ENCODE data around the gene SPNS1.
"Not testable (repeated sequence)": the region's sequence is repeated elsewhere in the genome, so short reads cannot be mapped to it uniquely, and the experiment has no call there.

The SPNS1 gene, protein sequence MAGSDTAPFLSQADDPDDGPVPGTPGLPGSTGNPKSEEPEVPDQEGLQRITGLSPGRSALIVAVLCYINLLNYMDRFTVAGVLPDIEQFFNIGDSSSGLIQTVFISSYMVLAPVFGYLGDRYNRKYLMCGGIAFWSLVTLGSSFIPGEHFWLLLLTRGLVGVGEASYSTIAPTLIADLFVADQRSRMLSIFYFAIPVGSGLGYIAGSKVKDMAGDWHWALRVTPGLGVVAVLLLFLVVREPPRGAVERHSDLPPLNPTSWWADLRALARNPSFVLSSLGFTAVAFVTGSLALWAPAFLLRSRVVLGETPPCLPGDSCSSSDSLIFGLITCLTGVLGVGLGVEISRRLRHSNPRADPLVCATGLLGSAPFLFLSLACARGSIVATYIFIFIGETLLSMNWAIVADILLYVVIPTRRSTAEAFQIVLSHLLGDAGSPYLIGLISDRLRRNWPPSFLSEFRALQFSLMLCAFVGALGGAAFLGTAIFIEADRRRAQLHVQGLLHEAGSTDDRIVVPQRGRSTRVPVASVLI

DNA sequence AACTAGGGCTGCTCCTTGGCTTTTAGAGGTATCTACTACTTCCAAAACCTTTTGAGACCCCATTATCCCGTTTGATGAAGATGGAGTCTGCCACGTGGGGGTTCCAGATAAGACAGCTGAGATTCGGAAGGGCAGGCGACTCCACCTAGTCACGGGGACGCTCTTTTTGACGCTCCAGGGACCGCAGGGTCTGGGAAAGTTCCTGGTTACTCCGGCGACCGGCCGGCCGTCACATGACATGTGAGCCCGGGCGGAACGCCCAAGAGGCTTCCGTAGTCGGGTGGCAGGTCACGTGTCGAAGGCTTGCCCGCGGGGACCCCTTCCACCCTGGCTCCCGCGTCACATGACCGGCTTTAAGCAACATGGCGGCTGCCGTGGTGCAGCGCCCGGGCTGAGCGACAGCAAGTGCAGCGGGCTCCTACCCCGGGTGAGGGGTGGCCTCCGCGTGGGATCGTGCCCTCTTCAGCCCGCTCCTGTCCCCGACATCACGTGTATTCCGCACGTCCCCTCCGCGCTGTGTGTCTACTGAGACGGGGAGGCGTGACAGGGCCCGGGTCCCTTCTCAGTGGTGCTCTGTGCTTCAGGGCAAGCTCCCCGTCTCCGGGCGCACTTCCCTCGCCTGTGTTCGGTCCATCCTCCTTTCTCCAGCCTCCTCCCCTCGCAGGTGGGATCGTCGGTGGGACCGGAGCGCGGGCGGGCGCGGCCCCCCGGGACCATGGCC is at the start of gene SPNS1:
Gene SPNS1, plus strand, starts transcription at position 342 of the 721 bp plus-strand sequence. Its CDS starts 374 bp downstream, at position 716.
- peak; percentile 86 to 94 (median 91) for DNase-seq (ENCODE audit: low read depth in 2 of 3, low spot score in 1 of 3)

DNA sequence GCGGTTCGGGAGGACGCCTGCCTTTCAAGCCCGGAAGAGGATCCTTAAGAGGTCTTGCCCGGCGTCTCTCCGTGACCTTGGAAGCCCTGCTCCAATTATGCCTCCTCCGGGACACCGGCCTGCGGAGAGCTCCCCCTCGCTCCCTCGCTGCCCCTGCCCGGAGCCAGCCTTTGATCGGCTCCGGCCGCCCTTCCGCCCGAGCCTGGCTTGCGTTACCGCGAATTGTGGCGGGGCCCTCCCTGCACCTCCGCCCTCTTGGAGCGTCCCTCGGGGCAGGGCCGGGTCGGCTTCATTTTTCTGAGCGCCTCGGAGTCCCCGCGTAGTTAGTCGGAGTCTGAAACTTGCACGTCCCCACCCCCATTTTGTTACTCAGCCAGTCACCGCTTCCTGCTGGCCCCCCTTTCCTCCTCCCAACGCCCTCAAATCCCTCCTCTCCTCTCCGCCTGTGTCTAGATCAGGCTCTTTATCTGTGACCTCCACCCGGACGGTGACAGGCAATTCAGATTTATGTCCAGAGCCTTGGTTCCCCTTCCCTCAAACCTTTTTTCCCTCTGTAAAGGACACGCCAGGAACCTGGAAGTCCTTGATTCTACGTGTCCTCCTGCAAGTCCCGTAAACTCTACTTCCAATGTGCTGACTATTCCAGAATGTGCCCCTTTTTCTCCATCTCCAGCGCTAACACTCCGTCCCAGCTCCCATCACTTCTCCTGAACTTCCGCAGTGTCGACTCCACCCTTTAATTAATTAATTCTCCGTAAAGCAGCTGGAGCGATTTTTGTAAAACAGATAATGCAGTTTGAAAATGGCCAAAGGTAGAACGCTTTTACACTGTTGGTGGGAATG is 49.0 kb upstream of the SPNS1 start:
- peak; percentile 73 to 78 (median 74) for DNase-seq (ENCODE audit: low read depth in 2 of 3, low spot score in 1 of 3)

DNA sequence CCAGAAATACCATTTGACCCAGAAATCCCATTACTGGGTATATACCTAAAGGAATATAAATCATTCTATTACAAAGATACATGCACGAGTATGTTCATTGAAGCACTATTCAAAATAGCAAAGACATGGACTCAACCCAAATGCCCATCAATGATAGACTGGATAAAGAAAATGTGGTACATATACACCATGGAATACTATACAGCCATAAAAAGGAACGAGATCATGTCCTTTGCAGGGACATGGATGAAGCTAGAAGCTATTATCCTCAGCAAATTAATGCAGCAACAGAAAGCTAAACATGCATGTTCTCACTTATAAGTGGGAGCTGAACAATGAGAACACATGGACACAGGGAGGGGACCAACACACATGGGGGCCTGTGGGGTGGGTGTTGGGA is 48.3 kb upstream of the SPNS1 start:
- DNase-seq (ENCODE audit: low read depth in 2 of 3, low spot score in 1 of 3): not testable (repeated sequence)

DNA sequence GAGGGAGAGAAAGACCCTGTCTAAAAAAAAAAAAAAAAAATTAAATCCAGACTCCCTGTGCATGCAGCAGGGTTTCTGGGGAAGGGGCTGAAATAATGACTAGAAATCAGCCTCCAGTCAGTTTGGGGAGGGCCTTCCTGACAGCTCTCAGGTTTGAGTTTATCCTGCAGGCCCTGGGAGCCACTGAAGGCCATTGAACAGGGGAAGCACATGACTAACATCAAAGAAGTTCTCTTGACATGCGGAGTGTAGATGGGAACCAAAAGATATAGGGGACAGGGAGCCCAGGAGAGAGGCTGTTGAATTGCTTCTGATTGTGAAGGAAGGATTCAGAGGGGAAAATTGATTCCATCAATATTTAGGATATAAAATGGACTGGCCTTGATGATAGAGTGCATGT is 46.8 kb upstream of the SPNS1 start:
- no peak for DNase-seq (ENCODE audit: low read depth in 2 of 3, low spot score in 1 of 3)

DNA sequence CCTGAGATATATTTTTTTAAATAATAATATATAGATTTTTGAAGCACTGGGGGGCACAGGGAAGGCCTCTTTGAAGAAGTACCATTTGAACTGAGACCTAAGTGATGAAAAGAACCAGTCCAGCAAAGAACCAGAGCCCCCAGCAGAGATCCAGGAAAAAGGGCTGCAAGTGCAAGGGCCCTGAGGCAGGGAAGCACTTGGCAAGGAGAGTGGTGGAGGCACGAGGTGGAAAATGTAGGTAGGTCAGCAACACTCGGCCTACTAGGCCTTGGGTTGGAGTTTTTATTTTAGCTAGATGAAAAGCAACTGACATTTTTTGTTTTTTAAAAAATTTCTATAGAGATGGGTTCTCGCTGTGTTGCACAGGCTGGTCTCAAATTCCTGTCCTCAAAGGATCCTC is 44.4 kb upstream of the SPNS1 start:
- no peak for DNase-seq (ENCODE audit: low read depth in 2 of 3, low spot score in 1 of 3)

DNA sequence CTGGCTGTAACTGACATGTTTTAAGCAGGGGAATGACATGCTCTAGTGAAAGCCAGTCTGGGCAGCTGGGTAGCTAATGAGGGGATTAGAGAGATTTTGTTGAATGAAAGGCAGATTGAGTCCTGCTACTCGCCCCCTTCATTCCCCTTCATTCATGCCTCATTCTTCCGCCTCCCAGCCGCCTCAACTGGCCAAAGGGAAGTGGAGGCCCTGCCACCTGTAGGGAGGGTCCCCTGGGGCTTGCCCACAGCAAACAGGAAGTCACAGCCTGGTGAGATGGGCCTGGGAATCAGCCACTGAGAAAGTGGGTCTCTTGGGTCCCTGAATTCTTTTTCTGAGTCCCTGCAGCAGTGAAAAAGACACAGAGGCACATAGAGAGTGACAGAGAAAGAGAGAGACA is 43.9 kb upstream of the SPNS1 start:
- no peak for DNase-seq (ENCODE audit: low read depth in 2 of 3, low spot score in 1 of 3)

DNA sequence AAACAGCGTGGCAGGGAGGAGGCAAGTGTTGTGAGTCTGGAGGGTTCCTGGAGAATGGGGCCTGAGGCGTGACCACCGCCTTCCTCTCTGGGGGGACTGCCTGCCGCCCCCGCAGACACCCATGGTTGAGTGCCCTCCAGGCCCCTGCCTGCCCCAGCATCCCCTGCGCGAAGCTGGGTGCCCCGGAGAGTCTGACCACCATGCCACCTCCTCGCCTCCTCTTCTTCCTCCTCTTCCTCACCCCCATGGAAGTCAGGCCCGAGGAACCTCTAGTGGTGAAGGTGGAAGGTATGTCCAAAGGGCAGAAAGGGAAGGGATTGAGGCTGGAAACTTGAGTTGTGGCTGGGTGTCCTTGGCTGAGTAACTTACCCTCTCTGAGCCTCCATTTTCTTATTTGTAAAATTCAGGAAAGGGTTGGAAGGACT is 42.8 kb upstream of the SPNS1 start, which contains the start of gene CD19:
Gene CD19, plus strand, starts transcription at position 171 of the 425 bp plus-strand sequence. Its CDS starts 30 bp downstream, at position 201.
- DNase-seq (ENCODE audit: low read depth in 2 of 3, low spot score in 1 of 3): no peak

DNA sequence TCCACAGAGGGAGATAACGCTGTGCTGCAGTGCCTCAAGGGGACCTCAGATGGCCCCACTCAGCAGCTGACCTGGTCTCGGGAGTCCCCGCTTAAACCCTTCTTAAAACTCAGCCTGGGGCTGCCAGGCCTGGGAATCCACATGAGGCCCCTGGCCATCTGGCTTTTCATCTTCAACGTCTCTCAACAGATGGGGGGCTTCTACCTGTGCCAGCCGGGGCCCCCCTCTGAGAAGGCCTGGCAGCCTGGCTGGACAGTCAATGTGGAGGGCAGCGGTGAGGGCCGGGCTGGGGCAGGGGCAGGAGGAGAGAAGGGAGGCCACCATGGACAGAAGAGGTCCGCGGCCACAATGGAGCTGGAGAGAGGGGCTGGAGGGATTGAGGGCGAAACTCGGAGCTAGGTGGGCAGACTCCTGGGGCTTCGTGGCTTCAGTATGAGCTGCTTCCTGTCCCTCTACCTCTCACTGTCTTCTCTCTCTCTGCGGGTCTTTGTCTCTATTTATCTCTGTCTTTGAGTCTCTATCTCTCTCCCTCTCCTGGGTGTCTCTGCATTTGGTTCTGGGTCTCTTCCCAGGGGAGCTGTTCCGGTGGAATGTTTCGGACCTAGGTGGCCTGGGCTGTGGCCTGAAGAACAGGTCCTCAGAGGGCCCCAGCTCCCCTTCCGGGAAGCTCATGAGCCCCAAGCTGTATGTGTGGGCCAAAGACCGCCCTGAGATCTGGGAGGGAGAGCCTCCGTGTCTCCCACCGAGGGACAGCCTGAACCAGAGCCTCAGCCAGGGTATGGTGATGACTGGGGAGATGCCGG is 42.0 kb upstream of the SPNS1 start:
- DNase-seq (ENCODE audit: low read depth in 2 of 3, low spot score in 1 of 3): no peak

DNA sequence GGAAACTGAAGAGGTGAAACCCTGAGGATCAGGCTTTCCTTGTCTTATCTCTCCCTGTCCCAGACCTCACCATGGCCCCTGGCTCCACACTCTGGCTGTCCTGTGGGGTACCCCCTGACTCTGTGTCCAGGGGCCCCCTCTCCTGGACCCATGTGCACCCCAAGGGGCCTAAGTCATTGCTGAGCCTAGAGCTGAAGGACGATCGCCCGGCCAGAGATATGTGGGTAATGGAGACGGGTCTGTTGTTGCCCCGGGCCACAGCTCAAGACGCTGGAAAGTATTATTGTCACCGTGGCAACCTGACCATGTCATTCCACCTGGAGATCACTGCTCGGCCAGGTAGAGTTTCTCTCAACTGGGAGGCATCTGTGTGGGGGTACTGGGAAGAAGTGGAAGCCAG is 41.4 kb upstream of the SPNS1 start:
- no peak for DNase-seq (ENCODE audit: low read depth in 2 of 3, low spot score in 1 of 3)

DNA sequence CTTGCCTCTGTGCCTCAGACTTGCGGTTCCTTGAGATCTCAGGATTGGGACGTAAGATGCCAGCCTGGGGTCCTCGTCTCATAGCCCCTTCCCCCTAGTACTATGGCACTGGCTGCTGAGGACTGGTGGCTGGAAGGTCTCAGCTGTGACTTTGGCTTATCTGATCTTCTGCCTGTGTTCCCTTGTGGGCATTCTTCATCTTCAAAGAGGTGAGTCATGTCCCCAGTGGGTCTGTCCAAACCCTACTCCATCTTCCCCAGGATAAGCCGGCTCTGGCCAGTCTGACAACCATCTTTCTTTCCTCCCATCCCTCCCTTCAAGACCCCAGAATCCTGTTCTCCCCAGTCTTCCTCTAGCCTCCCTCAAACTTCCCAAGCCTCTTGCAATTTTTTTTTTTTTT is 39.2 kb upstream of the SPNS1 start:
- no peak for DNase-seq (ENCODE audit: low read depth in 2 of 3, low spot score in 1 of 3)

DNA sequence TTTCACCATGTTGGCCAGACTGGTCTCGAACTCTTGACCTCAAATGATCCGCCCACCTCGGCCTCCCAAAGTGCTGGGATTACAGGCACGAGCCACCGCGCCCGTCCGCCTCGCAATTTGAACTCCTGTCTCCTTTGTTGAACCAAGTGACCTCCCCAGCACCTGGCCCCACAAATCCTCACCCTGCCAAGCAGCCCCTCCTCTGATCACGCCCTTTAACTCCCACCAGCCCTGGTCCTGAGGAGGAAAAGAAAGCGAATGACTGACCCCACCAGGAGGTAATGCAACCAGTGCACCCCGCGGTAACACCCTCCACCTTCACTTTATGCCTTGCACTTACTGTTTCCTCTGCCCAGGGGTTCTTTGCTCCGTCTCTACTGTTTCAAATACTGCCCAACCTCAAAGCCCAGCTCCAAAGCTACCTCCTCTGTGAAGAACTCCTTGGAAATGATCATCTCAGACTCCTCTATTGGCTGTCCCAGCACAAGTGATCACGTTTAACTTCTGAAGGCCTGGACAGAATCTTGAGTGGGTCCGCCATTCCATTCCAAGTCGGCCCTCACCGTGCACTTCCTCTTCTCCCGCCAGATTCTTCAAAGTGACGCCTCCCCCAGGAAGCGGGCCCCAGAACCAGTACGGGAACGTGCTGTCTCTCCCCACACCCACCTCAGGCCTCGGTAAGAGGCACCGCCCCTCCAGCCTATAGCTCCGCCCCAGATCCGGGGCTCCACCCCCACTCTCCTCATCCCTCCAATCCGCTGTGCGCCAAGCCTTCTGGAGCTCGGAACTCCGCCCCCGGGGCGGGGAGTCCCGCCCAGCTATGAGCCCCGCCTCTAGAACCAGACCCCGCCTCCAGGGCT is 38.4 kb upstream of the SPNS1 start:
- peak; percentile 79 to 93 (median 91) for DNase-seq (ENCODE audit: low read depth in 2 of 3, low spot score in 1 of 3)

DNA sequence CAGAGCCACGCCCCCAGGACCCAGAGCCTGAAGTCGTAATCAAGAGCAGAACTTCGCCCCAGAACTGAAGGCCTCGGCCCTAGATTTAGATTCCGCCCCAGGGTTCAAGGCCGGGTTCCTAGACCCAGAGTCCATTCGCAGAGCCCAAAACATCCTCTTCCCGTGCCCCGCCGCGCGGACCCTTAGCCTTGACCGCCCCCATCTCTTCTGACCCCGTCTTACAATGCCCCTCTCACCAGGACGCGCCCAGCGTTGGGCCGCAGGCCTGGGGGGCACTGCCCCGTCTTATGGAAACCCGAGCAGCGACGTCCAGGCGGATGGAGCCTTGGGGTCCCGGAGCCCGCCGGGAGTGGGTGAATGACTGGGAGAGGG is 37.8 kb upstream of the SPNS1 start:
- no peak for DNase-seq (ENCODE audit: low read depth in 2 of 3, low spot score in 1 of 3)

DNA sequence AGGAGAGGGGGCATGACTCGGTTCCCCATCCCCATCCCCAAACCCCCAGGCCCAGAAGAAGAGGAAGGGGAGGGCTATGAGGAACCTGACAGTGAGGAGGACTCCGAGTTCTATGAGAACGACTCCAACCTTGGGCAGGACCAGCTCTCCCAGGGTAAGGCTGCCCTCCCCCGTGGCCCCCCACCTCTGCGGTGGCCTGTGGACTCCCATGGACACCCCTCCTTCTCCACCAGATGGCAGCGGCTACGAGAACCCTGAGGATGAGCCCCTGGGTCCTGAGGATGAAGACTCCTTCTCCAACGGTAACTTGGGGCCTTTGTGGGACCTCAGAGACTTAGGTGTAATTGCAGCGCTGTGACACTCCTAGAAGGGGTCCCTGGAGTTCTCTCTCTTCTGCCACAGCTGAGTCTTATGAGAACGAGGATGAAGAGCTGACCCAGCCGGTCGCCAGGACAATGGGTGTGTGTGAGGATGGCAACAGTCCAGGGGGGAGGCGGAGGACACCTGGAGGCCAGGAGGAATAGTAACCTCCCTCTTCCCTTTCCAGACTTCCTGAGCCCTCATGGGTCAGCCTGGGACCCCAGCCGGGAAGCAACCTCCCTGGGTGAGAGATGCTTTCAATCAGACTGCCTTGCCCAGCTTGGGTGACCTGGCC is 37.2 kb upstream of the SPNS1 start:
- DNase-seq (ENCODE audit: low read depth in 2 of 3, low spot score in 1 of 3): no peak

DNA sequence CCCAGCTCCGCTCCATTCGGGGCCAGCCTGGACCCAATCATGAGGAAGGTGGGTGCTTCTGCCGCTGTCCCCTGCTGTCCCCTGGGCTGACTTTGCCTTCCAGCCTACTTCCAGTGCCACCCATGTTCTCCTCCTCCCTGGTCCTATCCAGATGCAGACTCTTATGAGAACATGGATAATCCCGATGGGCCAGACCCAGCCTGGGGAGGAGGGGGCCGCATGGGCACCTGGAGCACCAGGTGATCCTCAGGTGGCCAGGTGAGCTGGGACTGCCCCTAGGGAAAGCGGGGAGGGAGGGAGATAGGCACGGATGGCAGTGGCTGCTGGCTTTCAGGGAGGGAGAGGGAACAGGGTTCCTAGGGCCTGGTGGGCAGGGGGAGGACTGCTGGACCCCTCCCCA is 35.9 kb upstream of the SPNS1 start:
- DNase-seq (ENCODE audit: low read depth in 2 of 3, low spot score in 1 of 3): no peak

DNA sequence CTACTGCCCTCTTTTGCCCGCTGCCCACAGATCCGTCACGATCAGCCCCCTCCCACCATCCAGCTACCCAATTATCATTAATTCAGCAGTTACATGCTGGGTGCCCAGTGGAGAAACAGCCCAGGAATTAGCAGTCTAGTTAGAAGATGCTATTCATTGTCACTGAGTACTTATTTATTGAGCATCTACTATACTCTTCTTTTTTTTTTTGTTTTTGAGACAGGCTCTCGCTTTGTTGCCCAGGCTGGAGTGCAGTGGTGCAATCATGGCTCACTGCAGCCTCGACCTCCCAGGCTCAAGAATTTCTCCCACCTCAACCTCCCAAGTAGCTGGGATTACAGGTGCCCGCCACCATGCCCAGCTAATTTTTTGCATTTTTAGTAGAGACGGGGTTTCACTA is 34.8 kb upstream of the SPNS1 start:
- DNase-seq (ENCODE audit: low read depth in 2 of 3, low spot score in 1 of 3): not testable (repeated sequence)

DNA sequence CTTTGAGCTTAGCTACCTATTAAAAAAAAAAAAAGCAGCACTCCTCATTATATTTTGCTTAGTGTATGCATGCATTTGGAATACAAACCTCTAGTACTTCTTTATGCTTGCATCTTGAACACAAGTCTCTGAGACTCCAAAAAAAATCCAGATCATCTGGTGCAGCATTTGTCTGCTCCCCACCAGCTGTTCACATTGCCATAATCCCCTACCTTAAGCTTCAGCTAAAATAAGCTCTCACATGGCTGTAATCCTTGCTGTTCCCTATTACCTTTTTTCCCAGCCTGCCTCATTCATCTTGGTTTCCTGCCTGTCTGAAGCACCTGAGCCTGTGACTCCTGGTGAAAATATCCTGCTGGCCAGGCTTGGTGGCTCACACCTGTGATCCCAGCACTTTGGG is 31.3 kb upstream of the SPNS1 start:
- no peak for DNase-seq (ENCODE audit: low read depth in 2 of 3, low spot score in 1 of 3)

DNA sequence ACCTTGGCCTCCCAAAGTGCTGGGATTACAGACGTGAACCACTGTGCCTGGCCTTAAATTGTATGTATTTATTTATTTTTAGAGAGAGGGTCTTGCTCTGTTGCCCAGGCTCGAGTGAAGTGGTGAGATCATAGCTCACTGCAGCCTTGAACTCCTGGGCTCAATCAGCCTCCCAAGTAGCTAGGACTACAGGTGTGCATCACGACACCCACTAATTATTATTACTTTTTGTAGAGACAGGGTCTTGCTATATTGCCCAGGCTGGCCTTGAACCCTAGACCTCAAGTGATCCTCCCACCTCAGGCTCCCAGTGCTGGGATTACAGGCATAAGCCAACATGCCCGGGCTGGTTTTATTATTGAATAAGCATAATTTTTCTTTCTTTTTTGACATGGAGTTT is 27.9 kb upstream of the SPNS1 start:
- DNase-seq (ENCODE audit: low read depth in 2 of 3, low spot score in 1 of 3): no peak

DNA sequence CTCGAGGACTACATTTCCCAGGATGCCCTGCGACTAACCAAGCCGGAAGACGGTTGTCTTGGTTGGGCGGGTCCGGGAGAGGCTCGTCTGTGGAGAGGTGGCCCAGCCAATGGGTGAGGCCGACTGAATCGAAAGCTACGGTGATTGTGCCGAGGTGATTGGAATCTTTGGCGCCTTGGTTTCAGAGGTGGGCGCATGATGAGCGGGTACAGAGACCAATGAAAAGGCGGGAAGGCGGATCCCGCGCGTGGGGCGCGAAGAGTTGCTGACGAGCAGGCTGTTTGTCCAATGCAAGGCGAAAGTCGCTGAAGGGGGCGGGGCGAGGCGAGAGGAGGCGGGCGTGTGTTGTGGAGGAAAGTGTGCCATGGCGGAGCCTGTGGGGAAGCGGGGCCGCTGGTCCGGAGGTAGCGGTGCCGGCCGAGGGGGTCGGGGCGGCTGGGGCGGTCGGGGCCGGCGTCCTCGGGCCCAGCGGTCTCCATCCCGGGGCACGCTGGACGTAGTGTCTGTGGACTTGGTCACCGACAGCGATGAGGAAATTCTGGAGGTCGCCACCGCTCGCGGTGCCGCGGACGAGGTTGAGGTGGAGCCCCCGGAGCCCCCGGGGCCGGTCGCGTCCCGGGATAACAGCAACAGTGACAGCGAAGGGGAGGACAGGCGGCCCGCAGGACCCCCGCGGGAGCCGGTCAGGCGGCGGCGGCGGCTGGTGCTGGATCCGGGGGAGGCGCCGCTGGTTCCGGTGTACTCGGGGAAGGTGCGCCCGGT is 23.7 kb upstream of the SPNS1 start, which contains the start of gene NFATC2IP:
Gene NFATC2IP, plus strand, starts transcription at position 290 of the 762 bp plus-strand sequence. Its CDS starts 75 bp downstream, at position 365.
- peak; percentile 100 for DNase-seq (ENCODE audit: low read depth in 2 of 3, low spot score in 1 of 3)

Data from stimulated activated CD4-positive, alpha-beta T cell treated with anti-CD3 and anti-CD28 coated beads, Interleukin-12 subunit alpha, Interleukin-12 subunit beta, amount 100 ng/mL, for 48 hours (primary cell).